NB4 (cell line): ENCODE measurements around the gene PIF1.

Experiments
- POLR2A ChIP-seq: IDR thresholded peaks from 2 replicates; pipeline ENCODE4 v1.6.1; 2011; ENCODE audit warnings: mild to moderate bottlenecking; ENCODE audit not compliant: insufficient read length; ENCODE audit errors: extremely low read depth
- TF ChIP-seq, protein P1 (sequence below): IDR thresholded peaks from one replicate; pipeline ENCODE4 v1.5.1; 2012; ENCODE audit warnings: low read depth, low read length

DNA sequence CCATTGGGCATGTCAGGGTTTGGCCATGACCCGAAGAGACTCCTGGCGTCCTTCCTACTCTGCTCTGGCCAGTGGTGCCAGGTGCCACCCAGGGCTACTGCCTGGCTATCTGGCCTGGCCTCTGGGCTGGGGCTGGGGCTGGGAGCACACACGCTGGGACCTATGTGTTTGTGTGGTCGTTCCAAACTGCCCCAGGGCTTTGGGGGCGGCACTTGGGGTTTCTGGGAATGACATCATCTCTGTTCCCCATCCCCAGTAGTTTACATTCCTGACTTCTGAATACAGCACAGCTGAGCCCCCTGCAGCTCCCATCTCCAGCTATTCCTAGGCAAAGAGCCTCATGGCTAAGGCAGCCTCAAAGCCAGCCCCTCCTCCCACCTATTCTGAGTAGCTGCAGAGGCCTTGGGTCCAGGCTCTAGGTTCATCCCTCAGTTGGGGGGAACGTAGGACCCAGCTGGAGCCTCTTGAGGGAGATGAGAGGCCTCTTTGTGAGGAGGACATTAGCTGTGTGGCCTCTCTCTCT lies 40.6 kb upstream of the PIF1 start:
- no peak for TF ChIP-seq POLR2A
- TF ChIP-seq, protein P1, sequence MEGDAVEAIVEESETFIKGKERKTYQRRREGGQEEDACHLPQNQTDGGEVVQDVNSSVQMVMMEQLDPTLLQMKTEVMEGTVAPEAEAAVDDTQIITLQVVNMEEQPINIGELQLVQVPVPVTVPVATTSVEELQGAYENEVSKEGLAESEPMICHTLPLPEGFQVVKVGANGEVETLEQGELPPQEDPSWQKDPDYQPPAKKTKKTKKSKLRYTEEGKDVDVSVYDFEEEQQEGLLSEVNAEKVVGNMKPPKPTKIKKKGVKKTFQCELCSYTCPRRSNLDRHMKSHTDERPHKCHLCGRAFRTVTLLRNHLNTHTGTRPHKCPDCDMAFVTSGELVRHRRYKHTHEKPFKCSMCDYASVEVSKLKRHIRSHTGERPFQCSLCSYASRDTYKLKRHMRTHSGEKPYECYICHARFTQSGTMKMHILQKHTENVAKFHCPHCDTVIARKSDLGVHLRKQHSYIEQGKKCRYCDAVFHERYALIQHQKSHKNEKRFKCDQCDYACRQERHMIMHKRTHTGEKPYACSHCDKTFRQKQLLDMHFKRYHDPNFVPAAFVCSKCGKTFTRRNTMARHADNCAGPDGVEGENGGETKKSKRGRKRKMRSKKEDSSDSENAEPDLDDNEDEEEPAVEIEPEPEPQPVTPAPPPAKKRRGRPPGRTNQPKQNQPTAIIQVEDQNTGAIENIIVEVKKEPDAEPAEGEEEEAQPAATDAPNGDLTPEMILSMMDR, result no peak
